Panc1 (cell line): ENCODE measurements around the gene ARFIP1.

Experiments
- CTCF ChIP-seq: fragments of 450-650 bp; IDR thresholded peaks from 2 replicates; pipeline ENCODE4 v1.5.1; 2017; ENCODE audit warnings: mild to moderate bottlenecking
- POLR2AphosphoS5 ChIP-seq: IDR thresholded peaks from 2 replicates; pipeline ENCODE4 v1.6.1; 2012; ENCODE audit warnings: mild to moderate bottlenecking, low read depth, low read length, moderate library complexity
- REST ChIP-seq, 2 experiments: IDR thresholded peaks; 2 replicates each; pipeline ENCODE4 v1.6.1; 2011 to 2012; ENCODE audit warnings: low read depth in 2 of 2, control low read depth in 1 of 2, low read length in 1 of 2, mild to moderate bottlenecking in 1 of 2, moderate library complexity in 1 of 2; ENCODE audit not compliant: insufficient read depth in 1 of 2
- SIN3A ChIP-seq: IDR thresholded peaks from 2 replicates; pipeline ENCODE4 v1.6.1; 2012; ENCODE audit warnings: low read depth, mild to moderate bottlenecking, low read length, moderate library complexity, borderline replicate concordance; ENCODE audit not compliant: insufficient read depth

GRCh38 chr4:152875261-152875660 is 95.5 kb downstream of the ARFIP1 start:
- TF ChIP-seq SIN3A (no peak), CTCF (no peak), POLR2AphosphoS5 (no peak), REST (IDR thresholded peaks at IDR 0.05; ENCODE audit: insufficient read depth in 1 of 2, low read depth in 2 of 2, low read length in 1 of 2) (no peak)
